GM12865 (cell line): Measurements from ENCODE around the gene CATSPERZ.

Experiments used
- DNase-seq: peaks from one replicate; pipeline ENCODE4 v3.0.0; 2010; ENCODE audit warnings: low read depth
- H3K4me3 ChIP-seq: 2 replicates; pipeline ENCODE4 v1.5.1; 2011; ENCODE audit warnings: mild to moderate bottlenecking, low read depth, low read length, control low read depth
- TF ChIP-seq, protein P1 (sequence below): IDR thresholded peaks from 2 replicates; pipeline ENCODE4 v1.5.1; 2011; ENCODE audit warnings: low read length, control low read depth, low read depth, inconsistent platforms; ENCODE audit not compliant: insufficient read depth; ENCODE audit errors: missing control alignments

CATSPERZ gene

DNA sequence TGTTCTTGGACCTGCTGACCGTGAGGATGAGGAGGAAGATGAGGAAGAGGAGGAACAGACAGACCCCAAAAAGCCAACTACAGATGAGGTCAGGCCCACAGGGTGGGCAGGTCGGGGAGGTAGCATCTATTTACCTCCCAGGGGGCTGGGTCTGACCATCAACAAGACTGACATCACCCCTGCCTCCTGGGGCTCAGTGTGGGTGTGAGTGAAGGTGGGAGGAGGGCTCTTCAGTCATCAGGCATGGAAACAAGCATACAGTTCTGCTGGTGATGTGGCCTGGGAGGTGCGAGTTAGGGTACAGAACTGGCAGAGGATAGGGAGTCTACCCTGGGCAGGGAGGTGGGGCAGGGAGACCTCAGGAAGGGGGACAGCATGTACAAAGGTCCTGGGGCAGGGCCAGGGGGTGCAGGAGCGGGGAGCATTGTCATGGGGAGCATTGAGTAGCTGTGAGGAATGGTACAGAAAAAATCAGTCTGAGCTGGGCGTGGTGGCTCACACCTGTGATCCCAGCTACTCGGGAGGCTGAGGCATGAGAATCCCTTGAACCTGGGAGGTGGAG is 39.9 kb upstream of the CATSPERZ start:
- TF ChIP-seq, protein P1, sequence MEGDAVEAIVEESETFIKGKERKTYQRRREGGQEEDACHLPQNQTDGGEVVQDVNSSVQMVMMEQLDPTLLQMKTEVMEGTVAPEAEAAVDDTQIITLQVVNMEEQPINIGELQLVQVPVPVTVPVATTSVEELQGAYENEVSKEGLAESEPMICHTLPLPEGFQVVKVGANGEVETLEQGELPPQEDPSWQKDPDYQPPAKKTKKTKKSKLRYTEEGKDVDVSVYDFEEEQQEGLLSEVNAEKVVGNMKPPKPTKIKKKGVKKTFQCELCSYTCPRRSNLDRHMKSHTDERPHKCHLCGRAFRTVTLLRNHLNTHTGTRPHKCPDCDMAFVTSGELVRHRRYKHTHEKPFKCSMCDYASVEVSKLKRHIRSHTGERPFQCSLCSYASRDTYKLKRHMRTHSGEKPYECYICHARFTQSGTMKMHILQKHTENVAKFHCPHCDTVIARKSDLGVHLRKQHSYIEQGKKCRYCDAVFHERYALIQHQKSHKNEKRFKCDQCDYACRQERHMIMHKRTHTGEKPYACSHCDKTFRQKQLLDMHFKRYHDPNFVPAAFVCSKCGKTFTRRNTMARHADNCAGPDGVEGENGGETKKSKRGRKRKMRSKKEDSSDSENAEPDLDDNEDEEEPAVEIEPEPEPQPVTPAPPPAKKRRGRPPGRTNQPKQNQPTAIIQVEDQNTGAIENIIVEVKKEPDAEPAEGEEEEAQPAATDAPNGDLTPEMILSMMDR = no peak
- H3K4me3 ChIP-seq = no peak overlapping the region
- no peak for DNase-seq

- H3K4me3 ChIP-seq = no peak overlapping the region
- no peak for DNase-seq
- TF ChIP-seq, protein P1 = no peak
These were observed 38.5 kb upstream of the CATSPERZ start for GRCh38 chr11:64261556-64262080.

GRCh38 chr11:64262271-64263002 is 37.7 kb upstream of the CATSPERZ start:
- no peak overlapping the region for H3K4me3 ChIP-seq
- TF ChIP-seq, protein P1 = no peak
- no peak for DNase-seq

DNA sequence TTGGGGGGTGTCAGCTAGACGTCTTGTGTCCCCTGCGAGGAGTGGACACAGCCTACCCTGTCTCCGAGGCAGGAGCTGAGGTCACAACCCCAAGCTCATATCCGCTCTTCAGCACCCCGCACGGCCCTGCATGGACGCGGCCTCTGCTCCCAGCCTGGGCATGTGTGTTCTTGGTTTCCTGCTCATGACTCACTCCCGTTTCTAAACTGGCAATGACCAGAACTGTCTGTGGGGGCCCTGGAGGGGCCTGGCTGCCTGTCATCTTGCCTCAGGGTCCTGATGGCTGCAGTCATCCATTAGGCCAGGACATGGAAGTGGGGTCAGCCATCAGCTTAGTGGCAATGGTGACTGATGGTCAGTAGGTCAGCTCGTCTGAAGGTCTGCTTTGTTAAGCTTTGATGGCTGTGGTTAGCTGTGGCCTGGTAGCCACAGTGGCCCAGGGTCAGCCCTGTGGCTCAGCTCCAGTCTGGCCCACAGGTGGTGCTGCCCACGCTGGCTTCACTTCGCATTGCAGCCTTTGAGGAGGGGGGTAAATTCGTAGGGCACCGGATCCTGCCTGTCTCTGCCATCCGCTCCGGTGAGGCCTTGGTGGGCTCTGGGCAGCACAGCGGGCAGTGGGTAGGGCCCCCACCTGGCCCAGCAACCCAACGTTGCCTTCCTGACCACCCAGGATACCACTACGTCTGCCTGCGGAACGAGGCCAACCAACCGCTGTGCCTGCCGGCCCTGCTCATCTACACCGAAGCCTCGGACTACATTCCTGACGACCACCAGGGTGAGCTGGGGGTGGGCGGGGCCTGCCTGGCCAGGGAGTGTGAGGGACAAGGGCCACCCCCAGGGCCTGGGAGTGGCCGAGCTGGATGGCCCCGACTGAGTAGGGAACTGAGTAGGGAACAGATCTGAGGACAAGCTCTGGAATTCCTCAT is 36.9 kb upstream of the CATSPERZ start:
- TF ChIP-seq, protein P1 = no peak
- no peak for DNase-seq
- no peak overlapping the region for H3K4me3 ChIP-seq

- TF ChIP-seq, protein P1 = no peak
- DNase-seq = no peak
- no peak overlapping the region for H3K4me3 ChIP-seq
These were observed 36.2 kb upstream of the CATSPERZ start for GRCh38 chr11:64263947-64264317.

GRCh38 chr11:64264371-64264852 is 35.7 kb upstream of the CATSPERZ start:
- DNase-seq = no peak
- H3K4me3 ChIP-seq = no peak overlapping the region
- TF ChIP-seq, protein P1 = no peak
